ENCODE results near the gene RBP3. TPM values are rescaled to one million over a fixed set of nuclear protein-coding genes. Genes with fewer than 3 reads are reported as not detected.

Gene RBP3
- total RNA-seq, 1 experiment from 2014 or later: not detected

GRCh38 chr10:47379901-47380300 lies 31.7 kb downstream of the RBP3 start:
- no peaks in the 10 kb centered on the region for H3K79me2 ChIP-seq (ENCODE audit: insufficient read depth, low read length)
- no peak for TF ChIP-seq CTCF (conservative IDR thresholded peaks at IDR 0.05)
- DNase-seq: peak; percentile 14

More at GRCh38 chr10:47379901-47380300, 31.7 kb downstream of the RBP3 start:
- no CpG with 5 or more reads among the region's 11 CpGs for WGBS (ENCODE audit: extremely low coverage, insufficient read length, low lambda C conversion rate)
- Mint-ChIP-seq H3K4me3 (no peak overlapping the region), H3K36me3 (ENCODE audit: insufficient read depth in 1 of 3, low read depth in 3 of 3) (no peaks in the 10 kb centered on the region), H3K4me1 (peaks cover 30 to 38% of the 10 kb centered on the region in 2 experiments), H3K9me3 (peaks cover 0 to 2% of the 10 kb centered on the region in 2 experiments; a peak in 2 of 5 replicates), H3K27ac (peak overlapping the region in 1 of 3 experiments; percentile 19; a peak in 1 of 7 replicates), H3K27me3 (ENCODE audit: low read depth) (peaks cover 29% of the 10 kb centered on the region)
- no peak overlapping the region for H2BK15ac ChIP-seq (ENCODE audit: low read depth, low read length)
- no peak overlapping the region for H2AFZ ChIP-seq (ENCODE audit: low read length)
- H4K8ac ChIP-seq (replicated peaks; ENCODE audit: insufficient read length, low read depth, low read length): no peak overlapping the region
- H3K79me1 ChIP-seq (ENCODE audit: insufficient read depth, low read depth, low read length, poor library complexity, severe bottlenecking): no peaks in the 10 kb centered on the region
- no peak overlapping the region for H2BK20ac ChIP-seq (ENCODE audit: low read depth, low read length, poor library complexity, severe bottlenecking)
- H2AK5ac ChIP-seq (ENCODE audit: insufficient read length, low read length): no peak overlapping the region
- H2BK5ac ChIP-seq (ENCODE audit: insufficient read length, low read length): no peak overlapping the region
- H4K20me1 ChIP-seq (ENCODE audit: control insufficient read depth, insufficient read depth, insufficient read length): no peaks in the 10 kb centered on the region
- H4K91ac ChIP-seq (ENCODE audit: insufficient read length, low read depth, low read length): no peak overlapping the region
- H3K23me2 ChIP-seq (ENCODE audit: insufficient read length, low read depth, low read length, poor library complexity, severe bottlenecking): peaks cover 10% of the 10 kb centered on the region
- H2BK12ac ChIP-seq (ENCODE audit: insufficient read length, low read depth, low read length): no peak overlapping the region
- H2BK120ac ChIP-seq (ENCODE audit: low read depth, low read length, poor library complexity, severe bottlenecking): no peak overlapping the region
- no peak overlapping the region for H3K18ac ChIP-seq (ENCODE audit: insufficient read length, low read depth, low read length)
- peaks cover 2% of the 10 kb centered on the region; the same call in 1 of the 2 replicates for H3K4me1 ChIP-seq (ENCODE audit: insufficient read depth, low read length)
- no peak overlapping the region for H3K14ac ChIP-seq (ENCODE audit: insufficient read depth, low read length)
- no peak overlapping the region for H3K56ac ChIP-seq (ENCODE audit: insufficient read length, low read depth, low read length)
- no peaks in the 10 kb centered on the region for H3K27me3 ChIP-seq (ENCODE audit: insufficient read depth, low read length)
- no peak overlapping the region for H4K5ac ChIP-seq (ENCODE audit: insufficient read length, low read depth, low read length)
- H3K4me2 ChIP-seq (ENCODE audit: insufficient read depth, insufficient read length, low read length): no peak overlapping the region
- no peak overlapping the region for H3K4ac ChIP-seq (ENCODE audit: low read depth, low read length)
- H3K23ac ChIP-seq (ENCODE audit: insufficient read length, low read depth, low read length): no peak overlapping the region
- no peak overlapping the region for H3K27ac ChIP-seq (ENCODE audit: insufficient read length, low read depth, low read length)
- no peaks in the 10 kb centered on the region for H3K9me3 ChIP-seq (ENCODE audit: control insufficient read depth, low read depth, low read length)
- no peak overlapping the region for H3K9ac ChIP-seq (ENCODE audit: extremely low read depth, insufficient read length, low read length)
- no peak overlapping the region for H3T11ph ChIP-seq (ENCODE audit: low read length)
